Neural cell (in vitro differentiated cells): ENCODE results near the gene TNS3. TPM values are rescaled to one million over a fixed set of nuclear protein-coding genes. Genes with fewer than 3 reads are reported as not detected.

ENCODE experiments used
- H2AFZ ChIP-seq: fragments of 200-600, 300-800 bp; sonication (generic), shearing (Covaris generic); 2 replicates; pipeline ENCODE4 v1.6.0; 2014; ENCODE audit warnings: low read depth, mild to moderate bottlenecking, antibody characterized with exemption, low read length, moderate library complexity
- H3F3A ChIP-seq: fragments of 200-600 bp; shearing (Covaris generic); 2 replicates; pipeline ENCODE4 v1.6.1; 2016; ENCODE audit warnings: mild to moderate bottlenecking, moderate library complexity, mixed read lengths, antibody characterized with exemption, low read length; ENCODE audit not compliant: insufficient read depth, poor library complexity, severe bottlenecking
- H3K27ac ChIP-seq: fragments of 200-600, 300-800 bp; sonication (generic), shearing (Covaris generic); 2 replicates; pipeline ENCODE4 v1.5.1; 2014; ENCODE audit warnings: mild to moderate bottlenecking, low read length, moderate library complexity
- H3K27me3 ChIP-seq: fragments of 300-800, 200-600 bp; sonication (generic), shearing (Covaris generic); 2 replicates; pipeline ENCODE4 v1.6.0; 2014; ENCODE audit warnings: mild to moderate bottlenecking, low read depth, low read length, moderate library complexity; ENCODE audit not compliant: insufficient read depth
- H3K36me3 ChIP-seq: fragments of 300-800, 200-600 bp; sonication (generic), shearing (Covaris generic); 2 replicates; pipeline ENCODE4 v1.5.1; 2014; ENCODE audit warnings: mild to moderate bottlenecking, antibody characterized with exemption, low read length, moderate library complexity; ENCODE audit not compliant: insufficient read depth
- H3K4me2 ChIP-seq: fragments of 300-800, 200-600 bp; sonication (generic), shearing (Covaris generic); 2 replicates; pipeline ENCODE4 v1.6.0; 2014; ENCODE audit warnings: mild to moderate bottlenecking, low read length
- H3K4me3 ChIP-seq: fragments of 300-800, 200-600 bp; sonication (generic), shearing (Covaris generic); 2 replicates; pipeline ENCODE4 v1.5.1; 2014; ENCODE audit warnings: mild to moderate bottlenecking, low read length, moderate library complexity
- H3K79me2 ChIP-seq: fragments of 200-600 bp; shearing (Covaris generic); replicated peaks from 2 replicates; pipeline ENCODE4 v1.6.0; 2014; ENCODE audit warnings: mild to moderate bottlenecking, low read length, moderate library complexity; ENCODE audit not compliant: insufficient read depth
- H3K9ac ChIP-seq: fragments of 300-800, 200-600 bp; sonication (generic), shearing (Covaris generic); 2 replicates; pipeline ENCODE4 v1.6.1; 2016; ENCODE audit warnings: mild to moderate bottlenecking, low read length, mixed read lengths
- H3K9me2 ChIP-seq: fragments of 200-600 bp; shearing (Covaris generic); 2 replicates; pipeline ENCODE4 v1.6.1; 2016; ENCODE audit warnings: mild to moderate bottlenecking, low read length, mixed read lengths; ENCODE audit not compliant: insufficient read depth
- H3K9me3 ChIP-seq: fragments of 200-600, 300-800 bp; sonication (generic), shearing (Covaris generic); 2 replicates; pipeline ENCODE4 v1.6.1; 2016; ENCODE audit warnings: mild to moderate bottlenecking, mixed run types, low read length, moderate library complexity, mixed read lengths
- H4K20me1 ChIP-seq: fragments of 200-600 bp; shearing (Covaris generic); 2 replicates; pipeline ENCODE4 v1.6.1; 2016; ENCODE audit warnings: mild to moderate bottlenecking, mixed run types; ENCODE audit not compliant: insufficient read depth
- EP300 ChIP-seq: fragments of 450-650 bp; conservative IDR thresholded peaks from 2 replicates; pipeline ENCODE4 v1.6.1; 2014; ENCODE audit warnings: antibody characterized with exemption, mild to moderate bottlenecking, moderate library complexity; ENCODE audit not compliant: poor library complexity, severe bottlenecking
- EZH2 ChIP-seq: fragments of 200-600, 300-800 bp; shearing (Covaris generic), sonication (generic); IDR thresholded peaks from 2 replicates; pipeline ENCODE4 v1.6.1; 2014; ENCODE audit warnings: antibody characterized with exemption, low read length, borderline replicate concordance, mild to moderate bottlenecking; ENCODE audit not compliant: insufficient read depth, poor library complexity, severe bottlenecking
- MXI1 ChIP-seq: fragments of 450-650 bp; conservative IDR thresholded peaks from 2 replicates; pipeline ENCODE4 v1.6.1; 2014; ENCODE audit warnings: antibody characterized with exemption, mild to moderate bottlenecking; ENCODE audit not compliant: poor library complexity, severe bottlenecking
- POLR2AphosphoS5 ChIP-seq: IDR thresholded peaks from 2 replicates; pipeline ENCODE4 v1.6.1; 2012
- RAD21 ChIP-seq: fragments of 450-650 bp; conservative IDR thresholded peaks from 2 replicates; pipeline ENCODE4 v1.6.1; 2014; ENCODE audit warnings: antibody characterized with exemption, mild to moderate bottlenecking, moderate library complexity
- SMC3 ChIP-seq: fragments of 450-650 bp; conservative IDR thresholded peaks from 2 replicates; pipeline ENCODE4 v1.6.1; 2014; ENCODE audit warnings: antibody characterized with exemption, mild to moderate bottlenecking, moderate library complexity; ENCODE audit not compliant: poor library complexity
- TAF1 ChIP-seq: IDR thresholded peaks from 2 replicates; pipeline ENCODE4 v1.6.1; 2012; ENCODE audit warnings: low read depth
- polyA plus RNA-seq: library from polyadenylated mRNA; depleted of rRNA; stranded (reverse); fragments of >200 nt; gene quantifications from 2 replicates; pipeline ENCODE4 v1.2.3, GENCODE V29; 2014
- TF ChIP-seq, protein P1 (sequence below): fragments of 450-650 bp; IDR thresholded peaks from 2 replicates; pipeline ENCODE4 v1.5.1; 2014; ENCODE audit warnings: antibody characterized with exemption, mild to moderate bottlenecking, moderate library complexity; ENCODE audit not compliant: poor library complexity, severe bottlenecking
- TF ChIP-seq, protein P2 (sequence below): IDR thresholded peaks from 2 replicates; pipeline ENCODE4 v1.6.1; 2012; ENCODE audit warnings: borderline replicate concordance

TNS3 gene
- polyA plus RNA-seq, 1 donor from 2014 or later, result 0.58 TPM

GRCh38 chr7:47447621-47448349 is 134.1 kb downstream of the TNS3 start:
- Histone ChIP-seq H3K9ac (no peak overlapping the region), H3F3A (no peaks in the 10 kb centered on the region), H3K4me2 (no peak overlapping the region), H3K27ac (no peak overlapping the region), H3K9me3 (no peaks in the 10 kb centered on the region), H4K20me1 (no peaks in the 10 kb centered on the region), H3K9me2 (no peaks in the 10 kb centered on the region), H3K79me2 (no peaks in the 10 kb centered on the region), H3K36me3 (no peaks in the 10 kb centered on the region), H2AFZ (no peak overlapping the region), H3K27me3 (no peaks in the 10 kb centered on the region), H3K4me3 (no peak overlapping the region)
- TF ChIP-seq SMC3 (no peak), TAF1 (no peak), EP300 (no peak), POLR2AphosphoS5 (no peak), MXI1 (no peak), RAD21 (no peak), EZH2 (no peak)
- TF ChIP-seq, protein P1, sequence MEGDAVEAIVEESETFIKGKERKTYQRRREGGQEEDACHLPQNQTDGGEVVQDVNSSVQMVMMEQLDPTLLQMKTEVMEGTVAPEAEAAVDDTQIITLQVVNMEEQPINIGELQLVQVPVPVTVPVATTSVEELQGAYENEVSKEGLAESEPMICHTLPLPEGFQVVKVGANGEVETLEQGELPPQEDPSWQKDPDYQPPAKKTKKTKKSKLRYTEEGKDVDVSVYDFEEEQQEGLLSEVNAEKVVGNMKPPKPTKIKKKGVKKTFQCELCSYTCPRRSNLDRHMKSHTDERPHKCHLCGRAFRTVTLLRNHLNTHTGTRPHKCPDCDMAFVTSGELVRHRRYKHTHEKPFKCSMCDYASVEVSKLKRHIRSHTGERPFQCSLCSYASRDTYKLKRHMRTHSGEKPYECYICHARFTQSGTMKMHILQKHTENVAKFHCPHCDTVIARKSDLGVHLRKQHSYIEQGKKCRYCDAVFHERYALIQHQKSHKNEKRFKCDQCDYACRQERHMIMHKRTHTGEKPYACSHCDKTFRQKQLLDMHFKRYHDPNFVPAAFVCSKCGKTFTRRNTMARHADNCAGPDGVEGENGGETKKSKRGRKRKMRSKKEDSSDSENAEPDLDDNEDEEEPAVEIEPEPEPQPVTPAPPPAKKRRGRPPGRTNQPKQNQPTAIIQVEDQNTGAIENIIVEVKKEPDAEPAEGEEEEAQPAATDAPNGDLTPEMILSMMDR, result no peak
- TF ChIP-seq, protein P2, sequence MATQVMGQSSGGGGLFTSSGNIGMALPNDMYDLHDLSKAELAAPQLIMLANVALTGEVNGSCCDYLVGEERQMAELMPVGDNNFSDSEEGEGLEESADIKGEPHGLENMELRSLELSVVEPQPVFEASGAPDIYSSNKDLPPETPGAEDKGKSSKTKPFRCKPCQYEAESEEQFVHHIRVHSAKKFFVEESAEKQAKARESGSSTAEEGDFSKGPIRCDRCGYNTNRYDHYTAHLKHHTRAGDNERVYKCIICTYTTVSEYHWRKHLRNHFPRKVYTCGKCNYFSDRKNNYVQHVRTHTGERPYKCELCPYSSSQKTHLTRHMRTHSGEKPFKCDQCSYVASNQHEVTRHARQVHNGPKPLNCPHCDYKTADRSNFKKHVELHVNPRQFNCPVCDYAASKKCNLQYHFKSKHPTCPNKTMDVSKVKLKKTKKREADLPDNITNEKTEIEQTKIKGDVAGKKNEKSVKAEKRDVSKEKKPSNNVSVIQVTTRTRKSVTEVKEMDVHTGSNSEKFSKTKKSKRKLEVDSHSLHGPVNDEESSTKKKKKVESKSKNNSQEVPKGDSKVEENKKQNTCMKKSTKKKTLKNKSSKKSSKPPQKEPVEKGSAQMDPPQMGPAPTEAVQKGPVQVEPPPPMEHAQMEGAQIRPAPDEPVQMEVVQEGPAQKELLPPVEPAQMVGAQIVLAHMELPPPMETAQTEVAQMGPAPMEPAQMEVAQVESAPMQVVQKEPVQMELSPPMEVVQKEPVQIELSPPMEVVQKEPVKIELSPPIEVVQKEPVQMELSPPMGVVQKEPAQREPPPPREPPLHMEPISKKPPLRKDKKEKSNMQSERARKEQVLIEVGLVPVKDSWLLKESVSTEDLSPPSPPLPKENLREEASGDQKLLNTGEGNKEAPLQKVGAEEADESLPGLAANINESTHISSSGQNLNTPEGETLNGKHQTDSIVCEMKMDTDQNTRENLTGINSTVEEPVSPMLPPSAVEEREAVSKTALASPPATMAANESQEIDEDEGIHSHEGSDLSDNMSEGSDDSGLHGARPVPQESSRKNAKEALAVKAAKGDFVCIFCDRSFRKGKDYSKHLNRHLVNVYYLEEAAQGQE, result no peak

DNA sequence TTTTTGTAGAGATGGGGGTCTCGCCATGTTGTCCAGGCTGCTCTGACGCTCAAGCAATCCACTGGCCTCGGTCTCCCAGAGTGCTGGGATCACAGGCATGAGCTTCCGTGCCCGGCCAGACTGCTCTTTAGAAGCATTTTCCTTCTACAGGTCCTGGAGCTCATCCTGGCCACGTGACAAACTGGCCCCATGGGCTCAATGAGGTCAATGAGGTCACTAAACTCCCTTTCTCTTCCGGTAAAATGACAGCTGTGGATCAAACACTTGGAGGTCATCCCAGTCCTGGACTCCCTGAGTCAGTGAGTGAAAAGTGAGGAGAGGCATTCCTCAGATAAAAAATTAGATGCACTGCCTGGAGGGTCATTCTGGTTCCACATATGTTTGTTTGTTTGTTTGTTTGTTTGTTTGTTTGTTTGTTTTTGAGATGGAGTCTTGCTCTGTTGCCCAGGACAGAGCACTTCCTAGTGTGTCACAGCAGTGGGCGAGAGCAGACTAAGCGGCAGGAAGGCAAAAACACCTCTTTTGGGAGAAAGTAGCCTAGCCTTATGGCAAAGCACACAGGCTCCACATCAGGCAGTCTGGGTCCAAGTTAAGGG is 134.9 kb downstream of the TNS3 start:
- Histone ChIP-seq H3K27me3 (no peaks in the 10 kb centered on the region), H3K9ac (no peak overlapping the region), H3K27ac (no peak overlapping the region), H3F3A (no peaks in the 10 kb centered on the region), H3K36me3 (no peaks in the 10 kb centered on the region), H3K4me3 (no peak overlapping the region), H3K4me2 (no peak overlapping the region), H3K9me2 (no peaks in the 10 kb centered on the region), H2AFZ (no peak overlapping the region), H4K20me1 (no peaks in the 10 kb centered on the region), H3K9me3 (no peaks in the 10 kb centered on the region), H3K79me2 (no peaks in the 10 kb centered on the region)
- TF ChIP-seq SMC3 (no peak), POLR2AphosphoS5 (no peak), MXI1 (no peak), EP300 (no peak), RAD21 (no peak), TAF1 (no peak), EZH2 (no peak)
- TF ChIP-seq, protein P1, result no peak
- TF ChIP-seq, protein P2, result no peak
